Spleen (tissue), 11 donors: Measurements from ENCODE around the gene TXNDC11. TPM values are rescaled to one million over a fixed set of nuclear protein-coding genes. Genes with fewer than 3 reads are reported as not detected.

Experiments
- DNase-seq: peaks from one replicate; pipeline ENCODE4 v3.0.0-alpha.2; 2020
- H3K27ac ChIP-seq, 8 donors: fragments of 200-600 bp; sonication (generic) in 7 of 8; 1 replicate in 4 of 8; 2 replicates in 4 of 8; pipeline versions ENCODE4 v1.5.0 to v1.8.0; 2016 to 2021; ENCODE audit warnings: inconsistent platforms in 4 of 8, mild to moderate bottlenecking in 4 of 8, moderate library complexity in 1 of 8
- H3K27me3 ChIP-seq, 7 donors: fragments of 200-600 bp; sonication (generic) in 6 of 7; replicated peaks in 1 of 7; 1 replicate in 4 of 7; 2 replicates in 3 of 7; pipeline versions ENCODE4 v1.5.0 to v1.8.0; 2016 to 2021; ENCODE audit warnings: inconsistent platforms in 3 of 7, mild to moderate bottlenecking in 1 of 7
- H3K36me3 ChIP-seq, 6 donors: fragments of 200-600 bp; sonication (generic) in 5 of 6; 1 replicate in 4 of 6; 2 replicates in 2 of 6; pipeline versions ENCODE4 v1.5.0 to v1.8.0; 2016 to 2021; ENCODE audit warnings: inconsistent platforms in 2 of 6
- H3K4me1 ChIP-seq, 6 donors: fragments of 200-600 bp; sonication (generic) in 5 of 6; 1 replicate in 3 of 6; 2 replicates in 3 of 6; pipeline versions ENCODE4 v1.5.0 to v1.8.0; 2016 to 2021; ENCODE audit warnings: inconsistent platforms in 3 of 6
- H3K4me3 ChIP-seq, 8 donors: fragments of 200-600 bp; sonication (generic) in 7 of 8; 1 replicate in 4 of 8; 2 replicates in 4 of 8; pipeline versions ENCODE4 v1.5.0 to v1.8.0; 2016 to 2021; ENCODE audit warnings: inconsistent platforms in 4 of 8, mild to moderate bottlenecking in 4 of 8, moderate library complexity in 2 of 8
- H3K9me3 ChIP-seq, 8 donors: fragments of 200-600 bp; sonication (generic) in 7 of 8; 1 replicate in 4 of 8; 2 replicates in 4 of 8; pipeline versions ENCODE4 v1.5.0 to v1.8.0; 2016 to 2021; ENCODE audit warnings: inconsistent platforms in 4 of 8
- CTCF ChIP-seq, 11 experiments: fragments of 200-600 bp in 7 of 11; fragments of 450-650 bp in 4 of 11; sonication (generic) in 4 of 11; IDR thresholded peaks in 8 of 11; conservative IDR thresholded peaks in 3 of 11; 1 replicate in 7 of 11; 2 replicates in 4 of 11; pipeline versions ENCODE4 v1.4.0 to v1.8.0; 2016 to 2021; ENCODE audit warnings: antibody characterized with exemption in 11 of 11, inconsistent platforms in 4 of 11, mild to moderate bottlenecking in 1 of 11
- POLR2A ChIP-seq, 3 donors: fragments of 450-650 bp; IDR thresholded peaks; one replicate each; pipeline ENCODE4 v1.5.1; 2017; ENCODE audit warnings: antibody characterized with exemption in 3 of 3, mild to moderate bottlenecking in 1 of 3
- POLR2AphosphoS5 ChIP-seq, 3 donors: sonication (generic); formaldehyde crosslinking; IDR thresholded peaks; one replicate each; pipeline ENCODE4 v1.5.1; 2017; ENCODE audit warnings: antibody characterized with exemption in 3 of 3
- WGBS, 5 donors: extraction: QIAGEN DNeasy Blood & Tissue Kit in 3 of 5; methylation state at CpG; one replicate each; pipeline versions ENCODE4 v1.1.5 to v1.1.7; 2013 to 2018; 5-methylcytosine and 5-hydroxymethylcytosine counted together
- intact Hi-C: fragments of 100-400 bp; cut with DNase I; formaldehyde crosslinking; loops from one replicate; pipeline ENCODE4 v1.15.0; 2023; ENCODE audit warnings: low total_unique reads
- polyA plus RNA-seq, 3 donors: library from polyadenylated mRNA; stranded (reverse); fragments of 200-250 nt; gene quantifications; one replicate each; pipeline ENCODE4 v1.2.1, GENCODE V29; 2013
- total RNA-seq, 7 donors: library from RNA; depleted of rRNA in 3 of 7; stranded (reverse); fragments of >200 nt in 3 of 7; fragmentation: NEBNext Ultra II Directional in 4 of 7; extraction: Animal tissue kit (Norgen Biotek cat#: 25700) in 4 of 7; gene quantifications; one replicate each; pipeline versions ENCODE4 v1.1.0 to v1.2.1, GENCODE V29; 2016 to 2021
- donor health status: healthy with polysubstance abuse.
- donor health status: DM: no; HTN: no; CAD: no; lungs with moderate emphysema.
- donor health status: DM: no; HTN: no; CAD: no.
- donor health status: Bipolar disorder and iron deficiency.
- donor health status: healthy.
- donor health status: DM: no; HTN: no; CAD: no.
- donor health status: DM: yes; HTN: yes; CAD: no.

TXNDC11 gene
- total and polyA plus RNA-seq, 10 donors = 28.3 to 104 (median 49.3) TPM

GRCh38 chr16:11729787-11730186 is 12.9 kb downstream of the TXNDC11 start:
- intact Hi-C loops = no loop called here
- peak overlapping the region in 1 of 8 donors; percentile 6 for H3K27ac ChIP-seq
- H3K36me3 ChIP-seq = peaks cover 0 to 99% (median 74%) of the 10 kb centered on the region in 6 donors
- H3K27me3 ChIP-seq = no peaks in the 10 kb centered on the region
- H3K9me3 ChIP-seq = no peaks in the 10 kb centered on the region
- DNase-seq = no peak
- 86 to 94% (median 91%) methylated on average over 3 of the region's 3 CpGs for WGBS, 5 donors
- TF ChIP-seq POLR2AphosphoS5 (IDR thresholded peaks at IDR 0.05) (no peak), CTCF (IDR thresholded peaks at IDR 0.05 in 8 of 11, conservative IDR thresholded peaks at IDR 0.05 in 3 of 11) (no peak), POLR2A (IDR thresholded peaks at IDR 0.05) (no peak)
- H3K4me3 ChIP-seq = no peak overlapping the region
- H3K4me1 ChIP-seq = peaks cover 0 to 80% (median 12%) of the 10 kb centered on the region in 6 donors

- DNase-seq = no peak
- no peaks in the 10 kb centered on the region for H3K9me3 ChIP-seq
- H3K27me3 ChIP-seq = no peaks in the 10 kb centered on the region
- no peak overlapping the region for H3K4me3 ChIP-seq
- TF ChIP-seq POLR2A (IDR thresholded peaks at IDR 0.05) (no peak), CTCF (IDR thresholded peaks at IDR 0.05 in 8 of 11, conservative IDR thresholded peaks at IDR 0.05 in 3 of 11) (no peak)
- intact Hi-C loops = no loop called here
- peak overlapping the region in 4 of 8 donors; percentile 25 to 72 (median 48) for H3K27ac ChIP-seq
- H3K36me3 ChIP-seq = peaks cover 0 to 99% (median 71%) of the 10 kb centered on the region in 6 donors
- WGBS, 5 donors = 30 to 71% (median 56%) methylated on average over 4 of the region's 4 CpGs
- peaks cover 0 to 74% (median 11%) of the 10 kb centered on the region in 6 donors for H3K4me1 ChIP-seq
Observed at GRCh38 chr16:11727796-11728543, 14.7 kb downstream of the TXNDC11 start.

GRCh38 chr16:11726008-11726407 is 16.6 kb downstream of the TXNDC11 start:
- H3K36me3 ChIP-seq = peaks cover 0 to 99% (median 69%) of the 10 kb centered on the region in 6 donors
- no peak for DNase-seq
- no peak overlapping the region for H3K27ac ChIP-seq
- H3K4me1 ChIP-seq = peaks cover 0 to 69% (median 11%) of the 10 kb centered on the region in 6 donors
- intact Hi-C loops = no loop called here
- H3K4me3 ChIP-seq = no peak overlapping the region
- no peaks in the 10 kb centered on the region for H3K27me3 ChIP-seq
- TF ChIP-seq POLR2A (IDR thresholded peaks at IDR 0.05) (no peak), POLR2AphosphoS5 (IDR thresholded peaks at IDR 0.05) (no peak), CTCF (IDR thresholded peaks at IDR 0.05 in 8 of 11, conservative IDR thresholded peaks at IDR 0.05 in 3 of 11) (no peak)
- no peaks in the 10 kb centered on the region for H3K9me3 ChIP-seq
- WGBS, 5 donors = 86 to 99% (median 96%) methylated on average over 8 of the region's 8 CpGs

GRCh38 chr16:11725457-11725856 is 17.2 kb downstream of the TXNDC11 start:
- intact Hi-C loops = no loop called here
- Histone ChIP-seq H3K4me3 (no peak overlapping the region), H3K9me3 (no peaks in the 10 kb centered on the region), H3K27ac (no peak overlapping the region), H3K27me3 (no peaks in the 10 kb centered on the region), H3K36me3 (peaks cover 0 to 99% (median 70%) of the 10 kb centered on the region in 6 donors), H3K4me1 (peaks cover 0 to 64% (median 11%) of the 10 kb centered on the region in 6 donors)
- no peak for DNase-seq
- WGBS, 5 donors = 62 to 86% (median 77%) methylated on average over 1 of the region's 1 CpG
- TF ChIP-seq CTCF (IDR thresholded peaks at IDR 0.05 in 8 of 11, conservative IDR thresholded peaks at IDR 0.05 in 3 of 11) = no peak
- TF ChIP-seq POLR2AphosphoS5 (IDR thresholded peaks at IDR 0.05) = no peak
- TF ChIP-seq POLR2A (IDR thresholded peaks at IDR 0.05) = no peak
